ENCODE results near the gene NGRN.

DNA sequence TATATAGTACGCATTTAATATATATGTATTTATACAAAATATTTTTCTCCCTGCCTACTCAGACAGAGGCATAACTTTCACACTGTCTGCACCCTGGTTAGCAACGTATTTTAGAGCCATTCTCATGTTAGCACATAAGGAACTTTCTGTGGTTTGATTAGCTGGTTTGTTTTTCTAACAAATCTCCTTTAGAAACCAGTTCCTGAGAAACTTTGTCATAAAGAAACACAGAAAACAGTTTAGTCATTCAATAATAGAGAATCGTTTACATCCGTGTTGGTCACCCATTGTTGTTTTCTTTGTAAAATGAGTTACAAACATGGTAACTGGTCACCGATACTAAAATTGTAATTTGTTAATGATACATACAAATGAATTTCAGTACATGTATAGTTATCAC lies 5.9 kb upstream of the NGRN start:
- TF ChIP-seq MXI1 (IDR thresholded peaks at IDR 0.05; ENCODE audit: borderline replicate concordance, low read depth, low read length) = no peak
- no peak for TF ChIP-seq CEBPB (IDR thresholded peaks at IDR 0.05; ENCODE audit: low read depth, low read length)
- no peak for TF ChIP-seq CTCF (conservative IDR thresholded peaks at IDR 0.05; ENCODE audit: low read depth, low read length)
